Measurements from ENCODE around the gene SLC12A6.
"Not testable (repeated sequence)": the region's sequence is repeated elsewhere in the genome, so short reads cannot be mapped to it uniquely, and the experiment has no call there.

The SLC12A6 gene

GRCh38 chr15:34337557-34338306 is at the start of gene SLC12A6:
Gene SLC12A6, minus strand, starts transcription at chr15:34337781. Its CDS starts 1,101 bp downstream, at chr15:34336680.
- peak; percentile 91 for DNase-seq

DNA sequence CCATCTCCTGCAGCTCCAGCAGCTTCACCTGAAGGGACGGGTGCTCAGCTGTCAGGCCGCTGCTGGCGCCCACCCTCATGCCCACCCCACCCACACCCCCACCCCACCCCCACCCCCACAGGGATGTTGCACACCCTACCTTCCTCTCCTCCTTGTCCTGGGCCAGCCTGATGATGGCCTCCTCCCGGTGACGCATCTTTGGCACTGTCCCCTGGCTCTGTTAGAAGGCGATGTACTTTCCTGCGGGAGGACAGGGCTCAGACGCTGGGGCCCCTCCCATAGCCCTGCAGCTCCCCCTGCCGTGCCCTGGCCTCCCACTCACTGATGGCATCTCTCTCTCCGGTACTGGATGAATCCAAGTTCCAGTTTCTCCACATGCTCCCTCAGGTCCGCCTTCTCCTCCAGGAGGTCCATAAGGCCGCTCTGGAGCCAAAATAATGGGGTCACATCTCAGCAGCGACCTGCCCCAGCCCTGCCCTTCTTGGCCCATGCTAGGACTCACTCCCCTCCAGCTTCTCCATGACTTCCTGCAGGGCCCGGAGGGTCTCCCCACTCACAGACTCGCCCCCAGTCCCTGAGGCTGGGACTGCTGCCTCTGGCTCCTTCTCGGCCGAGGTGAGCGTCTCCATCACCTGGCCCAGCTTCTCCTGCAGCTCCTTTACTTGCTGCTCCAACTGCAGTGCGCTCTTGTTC is 44.4 kb upstream of the SLC12A6 start:
- not testable (repeated sequence) for DNase-seq

DNA sequence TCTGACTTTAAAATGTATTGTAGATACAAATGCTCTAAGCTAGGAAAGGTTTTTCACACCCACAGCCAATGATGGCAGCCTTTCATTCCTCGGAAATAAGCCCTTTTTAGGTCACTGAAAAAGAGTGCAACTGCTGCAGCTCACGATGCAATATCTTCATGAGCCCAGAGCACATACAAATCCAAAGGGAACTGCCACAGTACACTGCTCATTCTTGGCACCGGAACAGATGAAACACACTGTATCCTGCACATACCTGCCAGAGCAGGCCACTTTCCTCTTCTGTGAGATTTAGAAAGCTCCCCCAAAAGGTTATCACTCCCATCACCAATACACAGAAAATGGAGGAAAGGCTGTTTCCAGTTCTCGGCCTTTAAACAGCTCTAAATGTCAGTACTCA is 42.9 kb upstream of the SLC12A6 start:
- DNase-seq: not testable (repeated sequence)

DNA sequence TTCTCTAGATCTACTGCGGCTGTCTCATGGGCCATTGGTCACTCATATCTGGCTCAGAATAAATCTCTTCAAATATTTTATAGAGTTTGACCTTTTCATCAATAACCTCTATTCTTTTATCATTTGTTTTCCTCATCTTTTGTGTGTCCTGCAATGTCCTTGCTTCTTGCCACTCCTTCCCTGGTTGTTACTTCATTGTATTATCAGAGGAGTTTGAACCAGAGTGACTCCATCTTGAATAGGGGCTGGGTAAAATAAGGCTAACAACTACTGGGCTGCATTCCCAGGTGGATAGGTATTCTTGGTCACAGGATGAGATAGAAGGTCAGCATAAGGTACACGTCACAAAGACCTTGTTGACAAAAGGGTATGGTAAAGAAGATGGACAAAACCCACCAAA is 39.3 kb upstream of the SLC12A6 start:
- DNase-seq: no peak

GRCh38 chr15:34375541-34375940 is 38.0 kb upstream of the SLC12A6 start:
- not testable (repeated sequence) for DNase-seq

GRCh38 chr15:34374816-34375215 is 37.2 kb upstream of the SLC12A6 start:
- DNase-seq: no peak

GRCh38 chr15:34373951-34374350 is 36.4 kb upstream of the SLC12A6 start:
- DNase-seq: no peak

DNA sequence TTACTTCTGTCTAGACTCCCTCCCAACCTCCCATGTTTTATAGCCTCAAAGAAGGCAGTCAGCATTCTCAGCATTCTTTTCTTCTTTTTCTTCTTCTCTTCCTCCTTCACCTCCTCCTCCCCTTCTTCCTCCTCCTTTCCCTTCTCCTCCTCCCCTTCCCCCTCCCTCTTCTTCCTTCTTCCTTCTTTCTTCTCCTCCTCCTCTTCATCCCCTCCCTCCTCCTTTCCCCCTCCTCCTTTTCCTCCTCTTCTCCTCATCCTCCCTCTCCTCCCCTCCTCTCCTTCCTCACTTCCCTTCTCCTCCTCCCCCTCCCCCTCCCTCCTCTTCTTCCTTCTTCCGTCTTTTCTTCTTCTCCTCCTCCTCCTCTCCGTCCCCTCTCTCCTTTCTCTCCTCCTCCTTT is 33.1 kb upstream of the SLC12A6 start:
- DNase-seq: no peak

GRCh38 chr15:34370129-34370528 is 32.5 kb upstream of the SLC12A6 start:
- no peak for DNase-seq

DNA sequence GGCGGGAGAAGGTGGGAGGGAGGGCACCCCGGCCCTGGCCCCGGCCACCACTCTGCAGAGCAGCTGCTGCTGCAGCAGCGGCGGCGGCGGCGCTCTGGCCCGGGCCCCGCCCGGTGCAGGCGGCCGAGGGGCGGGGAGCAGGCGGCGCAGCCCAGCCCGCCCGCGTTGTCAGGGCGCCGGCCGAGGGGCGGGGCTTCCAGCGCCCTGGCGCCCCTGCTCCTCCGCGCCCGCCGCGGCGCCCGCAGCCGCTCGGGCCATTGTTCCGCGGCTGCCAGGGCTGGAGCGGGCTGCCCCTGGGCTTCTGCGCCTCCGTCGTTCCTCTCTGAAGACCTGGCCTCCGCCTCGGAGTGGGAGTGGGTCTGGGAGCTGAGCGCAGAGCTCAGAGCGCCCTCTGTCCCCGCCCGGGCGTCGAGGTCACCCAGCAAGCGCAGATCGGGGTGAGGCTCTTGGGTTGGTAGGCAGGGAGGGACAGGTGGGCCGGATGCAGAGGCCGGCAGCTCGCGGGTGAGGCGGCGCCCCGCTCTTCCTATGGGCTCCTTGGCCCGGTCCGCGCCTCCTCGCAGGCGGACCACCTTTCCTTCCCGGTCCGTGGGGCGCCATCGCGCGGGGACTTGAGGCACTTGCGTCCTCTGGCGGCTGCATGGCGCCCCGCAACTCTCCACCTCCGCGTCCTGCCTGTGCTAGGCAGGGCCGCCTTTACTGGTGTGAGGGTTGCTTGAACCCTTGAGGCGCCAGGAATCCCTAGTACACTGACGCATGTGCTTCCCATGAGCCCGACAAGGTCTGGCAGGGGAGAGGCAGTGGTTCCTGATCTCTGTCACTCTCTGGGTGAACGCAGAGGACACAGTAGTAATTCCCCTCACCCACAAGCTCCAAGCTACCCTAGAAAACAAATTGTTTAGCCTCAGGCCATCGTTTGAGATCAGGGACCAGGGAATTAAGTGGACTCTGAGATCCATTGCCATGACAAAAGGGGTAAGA is 29.8 kb upstream of the SLC12A6 start, which contains the start of gene LPCAT4:
TSS of gene LPCAT4 (minus strand) at position 96 of the 981 bp plus-strand sequence. CDS start 96 bp downstream, outside the sequence.
- DNase-seq: peak; percentile 91

DNA sequence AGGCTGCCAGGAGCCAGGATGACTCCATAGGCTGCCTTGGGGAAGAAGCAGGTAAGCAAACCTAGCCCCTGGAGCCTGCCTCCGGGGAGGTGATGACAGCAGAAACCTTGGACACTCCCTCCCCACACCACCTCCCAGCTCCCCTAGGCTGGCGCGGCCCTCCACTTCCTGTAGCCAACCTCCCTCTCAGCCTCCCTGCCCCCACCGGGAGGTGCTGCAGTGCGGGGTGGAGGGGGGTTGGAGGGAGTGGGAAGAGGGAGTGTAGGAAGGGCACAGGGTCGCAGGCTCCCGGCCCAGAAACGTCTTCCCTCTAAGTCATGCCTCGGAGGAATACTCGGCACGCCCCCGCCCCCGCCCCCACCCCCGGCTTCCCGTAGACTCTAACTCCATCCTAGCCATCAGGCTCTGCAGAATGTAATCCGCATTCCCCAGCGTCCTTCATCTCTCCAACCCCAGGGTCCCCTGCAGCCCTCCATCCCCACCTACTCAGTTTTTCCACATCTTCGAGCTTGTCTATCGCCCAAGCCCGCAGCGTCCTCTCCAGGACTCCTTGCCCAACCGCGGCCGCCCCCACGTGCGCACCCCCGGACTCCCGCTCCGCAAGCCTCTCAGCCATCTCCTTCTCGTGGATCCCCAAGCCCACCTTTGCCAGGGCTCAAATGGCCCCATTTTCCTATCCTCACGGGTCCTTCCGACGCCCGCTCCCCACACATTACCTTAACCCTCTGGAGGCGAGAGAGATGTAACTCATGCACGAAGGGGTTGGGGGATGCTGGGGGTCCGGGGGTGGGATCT is 28.9 kb upstream of the SLC12A6 start:
- DNase-seq: peak; percentile 60

DNA sequence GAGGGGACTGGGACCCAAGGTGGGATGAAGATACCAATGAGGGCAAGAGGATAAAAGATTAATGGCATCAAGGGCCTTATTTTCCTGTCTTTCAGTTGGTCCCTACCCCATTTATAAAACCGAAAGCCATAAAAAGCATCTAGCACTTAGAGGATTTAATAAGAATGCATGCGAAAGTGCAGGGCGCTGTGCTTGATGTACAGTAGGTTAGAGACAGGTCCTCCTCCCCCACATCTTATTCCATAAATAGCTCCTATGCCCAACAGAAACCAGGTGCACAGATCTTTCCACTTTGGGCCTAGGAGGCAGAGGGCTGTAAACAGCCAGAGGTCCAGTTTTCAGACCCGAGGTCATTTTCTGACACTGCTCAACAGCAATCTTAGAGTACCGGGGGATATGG is 28.3 kb upstream of the SLC12A6 start:
- no peak for DNase-seq

GRCh38 chr15:34365091-34365825 is 27.7 kb upstream of the SLC12A6 start:
- DNase-seq: no peak

DNA sequence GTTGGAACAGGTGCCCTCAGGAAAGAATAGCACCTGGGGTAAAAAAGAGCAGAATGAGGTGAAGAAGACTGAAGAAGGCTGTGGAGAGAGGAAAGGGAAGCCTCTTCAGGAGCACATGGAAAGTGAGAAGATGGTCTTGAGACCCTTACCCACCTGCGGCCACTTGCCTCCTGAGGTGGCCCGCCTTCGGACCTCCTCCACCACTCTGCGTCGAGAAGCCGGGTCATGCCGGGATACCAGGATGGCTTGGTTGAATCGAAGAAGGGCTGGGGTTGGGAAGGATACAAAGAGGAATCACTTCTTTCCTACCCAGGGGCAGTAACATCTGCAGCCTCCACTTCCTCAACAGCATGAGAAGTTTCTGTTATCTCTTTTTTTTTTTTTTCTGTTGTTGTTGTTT is 26.5 kb upstream of the SLC12A6 start:
- no peak for DNase-seq

- no peak for DNase-seq
Measured at GRCh38 chr15:34362047-34362773, 24.6 kb upstream of the SLC12A6 start.

GRCh38 chr15:34361278-34361677 is 23.7 kb upstream of the SLC12A6 start:
- DNase-seq: no peak

DNA sequence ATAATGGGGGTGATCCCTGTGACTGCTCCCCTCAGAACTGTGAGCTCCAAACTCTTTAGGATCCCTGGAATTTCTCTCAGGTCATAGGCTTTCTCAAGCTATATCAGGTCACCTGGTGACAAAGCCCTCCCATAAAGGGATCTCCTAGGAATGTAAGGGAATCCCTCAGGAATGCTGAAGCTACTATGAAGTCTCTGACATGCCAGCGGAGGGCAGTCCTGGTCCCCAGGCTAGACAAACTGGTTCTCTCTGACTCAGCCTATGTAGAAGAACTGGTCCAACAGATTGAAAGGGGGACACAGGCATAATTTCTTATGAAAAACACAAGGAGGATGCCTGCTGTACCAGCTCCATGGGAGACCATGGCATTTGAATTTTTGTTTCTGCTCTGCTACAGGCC is 22.7 kb upstream of the SLC12A6 start:
- DNase-seq: no peak

DNA sequence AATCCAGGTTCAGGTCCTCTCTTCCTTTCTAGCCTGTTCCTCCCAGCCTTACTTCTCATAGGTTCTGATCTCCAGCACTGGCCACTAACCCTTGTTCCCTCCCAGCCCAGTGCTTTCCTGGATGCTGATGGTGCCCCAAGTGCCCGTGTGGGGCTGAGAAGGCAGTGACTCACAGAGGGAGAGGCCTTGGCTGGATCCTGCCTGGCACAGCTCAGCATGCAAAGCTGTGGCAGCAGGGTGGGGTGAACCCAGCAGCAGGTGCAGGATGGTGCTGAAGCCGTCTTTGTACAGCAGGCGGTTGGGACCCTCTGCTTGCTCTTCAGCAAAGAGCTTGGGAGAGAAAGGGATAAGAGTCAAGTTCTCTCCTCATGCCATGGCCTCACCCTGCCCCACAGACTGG is 21.8 kb upstream of the SLC12A6 start:
- no peak for DNase-seq

DNA sequence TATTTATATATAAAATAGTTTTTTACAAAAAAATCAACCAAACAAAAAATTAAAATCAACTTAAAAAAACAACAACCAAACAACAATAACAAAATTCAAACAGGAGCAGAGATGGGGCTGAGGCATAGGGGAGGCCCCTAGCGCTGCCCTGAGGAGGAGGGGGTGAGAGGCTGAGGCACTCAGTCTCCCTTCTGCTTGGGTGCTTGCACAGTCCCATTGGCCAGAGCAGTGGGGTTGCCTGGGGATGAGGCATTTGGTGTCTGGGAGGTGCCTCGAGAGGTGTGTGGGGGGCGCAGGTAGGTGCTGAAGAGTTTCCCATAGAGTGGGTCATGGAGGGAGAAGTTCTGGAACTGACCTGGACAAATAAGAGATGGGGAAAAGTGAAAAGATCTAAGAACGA is 21.4 kb upstream of the SLC12A6 start:
- DNase-seq: no peak

- no peak for DNase-seq
Measured at GRCh38 chr15:34358367-34358766, 20.8 kb upstream of the SLC12A6 start.

DNA sequence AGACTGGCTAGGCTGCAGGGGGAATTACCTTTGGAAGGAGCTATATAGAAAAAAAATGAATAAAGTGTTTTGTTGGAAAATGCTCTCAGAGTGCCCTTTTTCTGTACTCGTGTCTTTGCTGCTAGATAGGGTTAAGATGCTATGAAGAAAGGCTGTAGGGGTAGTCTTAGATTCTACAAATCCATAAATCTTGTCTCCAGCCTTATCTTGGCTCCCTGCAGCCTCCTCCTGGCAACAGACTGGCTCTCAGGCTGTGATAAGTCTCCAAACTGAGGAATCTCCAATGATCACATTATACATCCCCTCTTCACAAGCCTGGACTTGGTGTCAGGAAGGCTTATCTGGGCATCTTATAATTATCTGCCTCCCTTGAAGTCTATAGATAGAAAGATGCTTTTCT is 20.1 kb upstream of the SLC12A6 start:
- DNase-seq: no peak

Data from right forelimb (tissue), 1 donor.